Measurements from ENCODE around the gene FADS3.

The FADS3 gene

GRCh38 chr11:61854966-61855714, 36.2 kb downstream of the FADS3 start:
- no peak for DNase-seq

- DNase-seq = no peak
These were observed 37.0 kb downstream of the FADS3 start for GRCh38 chr11:61854206-61854895.

GRCh38 chr11:61853698-61854169, 37.6 kb downstream of the FADS3 start:
- no peak for DNase-seq

DNA sequence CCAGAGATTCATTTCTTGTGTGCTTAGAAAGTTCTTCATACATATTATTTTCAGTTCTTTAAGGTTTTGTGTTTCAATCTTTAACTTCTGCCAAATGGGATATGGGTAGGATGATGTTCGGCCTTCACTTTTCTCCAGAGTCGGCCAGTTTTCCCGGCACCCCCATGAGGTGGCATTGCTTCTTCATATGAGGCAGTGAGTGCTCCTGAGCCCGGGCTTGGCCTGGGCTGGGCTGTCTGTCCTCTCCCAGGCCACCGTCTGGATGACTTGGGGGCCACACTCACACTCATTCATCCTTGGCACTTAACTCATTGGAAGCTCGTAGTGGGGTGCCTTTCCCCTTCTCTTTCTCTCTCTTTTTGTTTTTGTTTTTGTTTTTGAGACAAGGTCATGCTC, 39.4 kb downstream of the FADS3 start:
- DNase-seq = no peak

GRCh38 chr11:61851113-61851899, 40.0 kb downstream of the FADS3 start:
- no peak for DNase-seq

DNA sequence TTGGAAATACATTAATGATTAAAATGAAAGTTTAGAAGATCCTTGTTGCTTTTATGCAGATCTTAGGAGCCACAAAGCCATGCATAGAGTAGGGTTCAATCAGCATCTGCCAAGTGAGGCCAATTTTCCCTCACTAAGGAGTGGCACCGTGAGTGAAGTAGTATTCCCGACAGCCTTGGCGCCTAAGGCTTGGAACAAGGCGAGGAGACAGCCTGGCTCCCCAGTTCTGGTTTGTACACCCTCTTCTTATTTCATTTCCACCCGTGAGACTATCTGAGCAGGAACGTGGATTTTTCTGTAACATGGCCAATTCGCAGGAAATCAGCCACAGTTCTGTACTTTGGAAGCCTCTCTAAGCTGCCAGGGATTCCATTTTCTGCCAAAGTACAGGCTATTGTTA, 40.7 kb downstream of the FADS3 start:
- DNase-seq = no peak

DNA sequence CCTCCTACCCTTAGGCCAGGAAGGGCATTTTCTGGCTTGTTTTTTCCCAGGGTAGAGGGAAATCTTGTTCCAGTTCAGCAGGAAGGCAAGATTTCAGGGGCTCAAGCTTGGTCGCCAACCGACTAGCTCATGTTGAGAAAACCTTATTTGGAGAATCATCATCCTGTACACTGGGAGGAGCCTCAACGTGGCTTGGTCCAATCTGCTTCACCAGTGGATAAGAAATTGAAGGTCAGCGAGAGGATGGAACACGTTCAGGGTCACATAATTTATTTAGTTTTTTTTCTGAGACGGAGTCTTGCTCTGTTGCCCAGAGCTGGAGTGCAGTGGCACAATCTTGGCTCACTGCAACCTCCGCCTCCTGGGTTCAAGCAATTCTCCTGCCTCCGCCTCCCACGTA, 42.7 kb downstream of the FADS3 start:
- DNase-seq = no peak

GRCh38 chr11:61847914-61848581, 43.3 kb downstream of the FADS3 start:
- DNase-seq = no peak

- DNase-seq = no peak
These were observed 44.9 kb downstream of the FADS3 start for GRCh38 chr11:61846362-61847020.

- no peak for DNase-seq
These were observed 46.3 kb downstream of the FADS3 start for GRCh38 chr11:61844909-61845565.

DNA sequence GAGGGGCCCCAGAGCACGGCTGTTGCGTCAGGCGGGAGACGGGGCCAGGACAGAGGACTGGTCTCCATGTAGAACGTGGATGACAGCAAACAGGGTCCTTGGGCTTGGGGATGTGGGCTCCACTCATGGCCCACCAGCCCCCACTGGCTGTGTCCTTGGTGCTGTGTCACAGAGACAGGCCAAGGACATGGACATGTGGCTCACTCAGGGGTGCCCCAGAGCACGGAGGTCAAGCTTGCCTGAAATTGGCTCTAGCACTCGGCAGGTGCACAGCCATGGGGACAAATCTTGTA, 48.9 kb downstream of the FADS3 start:
- DNase-seq = no peak

DNA sequence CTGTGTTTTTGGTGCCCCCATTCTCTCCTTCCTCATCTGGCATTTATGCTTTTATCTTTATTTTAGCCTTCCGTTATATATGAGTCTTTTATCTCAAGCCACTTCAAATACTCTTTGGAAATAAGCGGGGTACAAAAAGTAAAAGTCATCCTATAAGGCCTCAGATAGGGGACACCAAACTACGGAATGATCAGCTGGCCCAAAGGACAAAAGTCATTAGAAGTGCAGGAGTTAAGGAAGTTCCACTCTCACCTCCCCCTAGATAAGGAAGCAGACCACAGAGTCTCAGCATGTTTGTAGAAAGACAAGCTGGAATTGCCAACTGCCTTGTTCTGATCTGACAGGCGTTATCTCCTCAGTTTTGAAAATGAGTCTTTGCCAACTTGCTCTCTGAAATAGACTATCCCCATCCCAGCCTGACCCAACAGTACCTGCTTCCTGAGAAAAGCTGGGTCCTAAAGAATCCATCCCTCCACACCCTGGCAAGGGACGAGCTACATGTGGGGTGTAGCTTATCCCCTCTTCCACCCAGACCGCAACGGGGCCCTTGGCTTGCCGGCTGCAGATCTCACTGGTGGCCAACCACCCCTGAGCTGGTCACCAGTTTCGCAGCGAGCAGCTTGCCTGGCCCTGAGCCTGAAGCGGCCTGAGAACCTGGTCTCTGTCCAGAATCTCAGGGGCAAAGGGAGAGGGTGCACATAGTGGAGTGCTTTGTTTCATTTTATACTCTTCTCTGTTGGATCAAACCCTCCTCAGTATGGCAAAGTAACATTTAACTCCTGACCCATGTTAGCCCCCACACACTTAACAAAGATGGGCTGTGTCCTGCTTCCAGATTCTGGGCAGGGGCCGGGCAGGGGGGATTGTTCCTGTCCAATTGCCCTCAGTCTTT, 49.5 kb downstream of the FADS3 start:
- no peak for DNase-seq

GRCh38 chr11:61840371-61840770, 51.0 kb downstream of the FADS3 start:
- DNase-seq = no peak

DNA sequence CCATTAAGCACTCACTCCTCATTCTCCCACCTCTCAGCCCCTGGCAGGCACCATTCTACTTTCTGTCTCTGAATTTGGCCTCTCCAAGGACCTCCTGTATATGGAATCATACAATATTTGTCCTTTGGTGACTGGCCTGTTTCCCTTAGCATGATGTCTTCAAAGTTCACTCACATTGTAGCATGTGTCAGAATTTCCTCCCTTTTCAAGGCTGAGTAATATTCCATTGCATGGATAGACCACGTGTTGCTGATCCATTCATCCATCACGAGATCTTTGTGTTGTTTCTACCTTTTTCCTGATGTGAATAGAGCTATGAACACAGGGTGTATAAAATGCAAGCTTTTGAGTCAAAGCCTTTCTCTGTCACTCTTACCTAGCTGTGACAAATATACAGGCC, 51.6 kb downstream of the FADS3 start:
- no peak for DNase-seq

DNA sequence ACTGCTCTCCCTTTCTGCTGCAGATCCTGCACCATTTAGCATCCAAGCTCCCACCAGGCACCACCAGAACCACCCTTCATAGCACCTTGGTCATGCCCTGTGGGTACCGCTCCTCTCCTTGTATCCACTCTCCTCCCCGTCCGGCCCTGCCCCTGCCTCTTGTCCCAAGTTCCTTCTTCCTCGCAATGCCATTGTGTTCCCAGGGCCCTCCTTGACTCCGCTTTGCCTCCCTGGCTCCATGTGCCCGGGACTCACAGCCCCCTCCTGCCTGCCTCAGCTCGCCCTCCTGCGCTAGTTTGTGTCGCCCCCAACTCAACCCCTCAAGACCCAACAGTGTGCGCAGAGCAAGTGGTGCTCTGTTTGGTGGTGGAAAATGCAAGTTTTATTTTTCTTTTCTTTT, 52.4 kb downstream of the FADS3 start:
- no peak for DNase-seq

GRCh38 chr11:61838501-61838900, 52.8 kb downstream of the FADS3 start:
- no peak for DNase-seq

- DNase-seq = no peak
These were observed 53.8 kb downstream of the FADS3 start for GRCh38 chr11:61837411-61838005.

GRCh38 chr11:61836193-61836592, 55.2 kb downstream of the FADS3 start:
- no peak for DNase-seq

DNA sequence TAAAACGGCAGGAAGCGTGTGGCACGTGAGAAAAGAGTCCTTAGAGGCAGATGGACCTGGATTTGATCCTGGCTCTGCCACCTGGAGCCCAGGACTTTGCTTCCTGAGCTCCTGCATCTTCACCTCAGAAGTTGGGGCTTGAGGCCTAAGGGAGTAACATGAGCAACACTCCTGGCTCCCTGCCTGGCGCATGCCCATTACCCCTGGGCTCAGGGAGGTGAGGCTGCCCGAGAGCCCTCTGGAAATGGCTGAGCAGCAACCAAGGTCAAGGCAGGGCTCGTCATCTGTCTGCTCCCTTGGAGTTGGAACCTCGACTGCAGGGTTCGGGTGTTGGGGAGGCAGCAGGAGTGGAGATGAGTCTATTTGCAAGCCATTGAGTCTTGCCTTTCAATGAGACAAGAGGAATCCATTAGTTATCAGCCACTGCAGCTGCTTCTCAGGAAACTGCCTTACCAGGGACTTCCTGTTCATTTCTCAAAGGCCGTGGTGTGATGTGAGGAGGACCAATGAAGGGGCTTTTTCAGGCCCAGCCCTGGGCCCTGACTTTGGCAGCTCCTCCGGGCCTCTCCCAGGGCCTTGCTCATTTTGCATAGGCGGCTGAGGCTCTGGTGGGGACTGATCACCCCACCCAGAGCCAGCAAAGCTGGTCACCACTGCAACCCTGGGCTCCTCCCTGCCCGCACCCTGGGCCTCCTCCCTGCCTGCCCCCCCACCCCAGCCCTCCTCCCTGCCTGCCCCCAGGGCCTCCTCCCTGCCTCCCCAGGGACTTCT, 56.9 kb downstream of the FADS3 start:
- no peak for DNase-seq

- DNase-seq = no peak
These were observed 57.4 kb downstream of the FADS3 start for GRCh38 chr11:61833926-61834277.

Measured in cerebellar nuclear complex (tissue), 1 donor.